GM21737 (cell line): ENCODE results near the gene ZFPL1.

Source experiments
- ATAC-seq: cut with Tn5 transposase; IDR thresholded peaks from one replicate; pipeline ENCODE4 v1.9.1; 2021; ENCODE audit warnings: mild to moderate bottlenecking, moderate library complexity; ENCODE audit not compliant: unreplicated experiment

Gene ZFPL1

GRCh38 chr11:65083834-65084597, at the start of gene ZFPL1, which contains the start of gene CDCA5:
Gene ZFPL1, plus strand, starts transcription at chr11:65084222. Its CDS starts 477 bp downstream, at chr11:65084699.
Gene CDCA5, minus strand, starts transcription at chr11:65084040. Its CDS starts 62 bp downstream, at chr11:65083978.
- peak; percentile 60 for ATAC-seq

DNA sequence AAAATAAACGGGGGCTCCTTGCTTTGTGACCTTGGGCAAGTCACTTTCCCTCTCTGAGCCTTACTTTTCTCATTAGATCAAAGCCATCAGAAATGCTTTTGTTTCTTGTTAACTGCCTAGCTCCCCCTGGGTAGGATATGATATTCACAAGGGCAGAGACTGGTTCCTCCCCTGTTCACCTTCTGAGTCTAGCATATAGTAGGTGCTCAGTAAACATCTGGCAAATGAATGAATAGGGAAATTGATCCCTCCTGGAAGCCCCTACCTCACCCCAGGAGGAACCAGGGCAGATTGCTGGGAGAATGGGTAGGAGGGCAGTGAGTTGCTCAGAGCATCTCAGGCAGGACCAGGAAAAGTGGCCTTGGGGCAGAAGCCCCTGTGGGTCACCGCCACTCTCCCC, 49.6 kb upstream of the ZFPL1 start:
- ATAC-seq: no peak

DNA sequence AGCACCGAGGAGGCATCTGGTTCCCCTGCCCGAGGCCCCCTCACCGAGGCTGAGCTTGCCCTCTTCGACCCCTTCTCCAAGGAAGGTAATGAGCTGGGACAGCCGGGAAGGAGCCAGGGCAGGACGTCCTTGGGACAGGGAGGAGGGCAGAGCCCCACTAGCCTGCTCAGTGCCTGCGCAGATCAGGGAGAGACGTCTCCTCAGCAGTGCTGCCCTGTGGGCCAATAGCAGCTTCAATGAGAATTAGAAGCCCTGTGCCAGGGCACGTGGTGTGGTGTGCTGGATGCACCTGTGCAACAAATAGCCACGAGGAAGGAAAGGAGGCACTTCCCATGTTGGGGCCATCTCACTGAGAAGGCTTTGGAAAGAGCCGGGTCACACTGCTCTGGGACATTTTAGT, 48.4 kb upstream of the ZFPL1 start:
- ATAC-seq: no peak

DNA sequence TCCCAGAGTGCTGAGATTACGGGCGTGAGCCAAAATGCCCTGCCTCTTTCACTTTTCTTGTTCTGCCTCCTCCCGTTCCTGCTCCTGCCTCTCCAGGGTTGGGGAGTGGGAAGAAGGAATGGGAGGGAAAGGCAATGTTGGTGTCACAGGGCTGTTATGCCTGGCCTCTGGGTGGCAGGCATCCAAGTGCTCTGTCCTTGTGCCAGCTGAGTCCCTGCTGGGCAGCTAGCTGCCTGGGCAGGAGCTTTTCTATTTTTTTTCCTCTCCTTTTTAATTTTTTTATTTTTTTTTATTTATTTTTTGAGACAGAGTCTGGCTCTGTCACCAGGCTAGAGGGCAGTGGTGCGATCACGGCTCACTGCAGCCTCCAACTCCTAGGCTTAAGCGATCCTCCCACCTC, 47.1 kb upstream of the ZFPL1 start:
- ATAC-seq: no peak

DNA sequence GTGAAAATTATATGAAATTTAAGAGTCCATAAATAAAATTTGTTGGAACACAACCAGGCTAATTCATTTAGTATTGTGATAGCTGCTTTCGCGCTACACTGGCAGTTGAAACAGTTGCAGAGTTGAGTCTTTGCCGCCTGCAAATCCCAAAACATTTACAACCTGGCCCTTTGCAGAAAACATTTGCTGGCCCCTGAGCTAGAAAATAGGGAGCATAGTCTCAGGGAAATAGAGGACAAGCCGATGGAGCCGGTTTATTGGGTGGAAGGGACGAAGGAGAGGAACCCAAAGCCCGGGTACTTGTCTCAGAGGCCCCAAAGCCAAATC, 43.5 kb upstream of the ZFPL1 start:
- ATAC-seq: no peak

- ATAC-seq: peak; percentile 75
Observed at GRCh38 chr11:65040847-65041622, 43.0 kb upstream of the ZFPL1 start, which contains the start of gene SAC3D1. Gene SAC3D1, plus strand, starts transcription at chr11:65041210. Its CDS starts 83 bp downstream, at chr11:65041293.

DNA sequence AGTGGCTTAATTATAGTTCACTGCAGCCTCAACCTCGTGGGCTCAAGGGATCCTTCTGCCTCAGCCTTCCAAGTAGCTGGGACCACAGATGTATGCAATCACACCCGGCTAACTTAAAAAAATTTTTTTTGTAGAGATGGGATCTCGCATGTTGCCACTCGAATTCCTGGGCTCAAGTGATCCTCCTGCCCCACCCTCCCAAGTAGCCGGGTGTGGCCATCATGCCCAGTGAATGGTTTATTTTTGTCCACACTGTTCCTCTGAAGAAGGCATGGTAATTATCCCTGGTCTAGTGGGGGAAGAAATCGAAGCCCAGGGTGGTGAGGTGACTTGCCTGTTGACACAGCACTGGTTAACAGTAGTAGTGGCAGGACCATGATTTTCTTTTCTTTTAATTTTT, 41.1 kb upstream of the ZFPL1 start:
- ATAC-seq: no peak

- no peak for ATAC-seq
Observed at GRCh38 chr11:65043881-65044501, 40.0 kb upstream of the ZFPL1 start.

DNA sequence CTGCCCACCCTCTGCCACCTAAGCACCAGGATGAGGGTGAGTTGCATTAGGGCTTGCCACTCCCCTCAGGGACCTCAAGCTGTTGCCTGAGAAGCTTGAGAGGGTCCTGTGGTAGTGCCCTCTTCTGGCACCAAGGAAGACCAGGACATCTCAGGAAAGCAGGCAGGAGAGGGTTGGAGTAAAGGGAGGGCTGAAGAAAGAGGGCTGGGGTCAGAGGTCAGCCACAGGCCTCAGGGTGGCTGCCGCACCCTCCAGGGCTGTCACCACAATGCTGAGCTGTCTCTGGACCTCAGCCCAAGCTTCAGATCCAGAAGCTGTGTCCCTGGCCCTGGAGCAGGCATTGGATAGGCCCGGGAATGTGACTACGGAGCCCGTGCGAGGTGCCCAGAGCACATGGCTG, 39.0 kb upstream of the ZFPL1 start:
- no peak for ATAC-seq

DNA sequence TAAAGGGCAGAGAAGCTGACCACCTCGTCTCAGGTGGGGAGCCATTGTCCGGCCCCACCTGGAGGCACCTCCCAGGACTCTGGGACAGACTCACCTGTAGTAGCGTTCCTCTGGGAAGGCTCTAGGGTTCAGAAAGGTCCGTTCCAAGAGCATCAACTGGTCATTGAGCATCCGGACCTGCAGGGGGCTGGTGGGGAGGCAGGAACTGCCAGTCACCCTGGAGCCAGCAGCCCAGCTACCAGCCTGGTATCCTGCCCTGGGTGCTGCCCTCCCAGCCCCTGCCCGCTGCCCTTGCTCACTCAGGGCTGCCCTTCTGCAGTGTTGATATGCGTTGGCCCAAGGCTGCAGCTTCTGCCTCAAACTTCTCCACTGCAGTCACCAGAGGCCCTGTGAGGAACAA, 38.3 kb upstream of the ZFPL1 start:
- ATAC-seq: no peak

DNA sequence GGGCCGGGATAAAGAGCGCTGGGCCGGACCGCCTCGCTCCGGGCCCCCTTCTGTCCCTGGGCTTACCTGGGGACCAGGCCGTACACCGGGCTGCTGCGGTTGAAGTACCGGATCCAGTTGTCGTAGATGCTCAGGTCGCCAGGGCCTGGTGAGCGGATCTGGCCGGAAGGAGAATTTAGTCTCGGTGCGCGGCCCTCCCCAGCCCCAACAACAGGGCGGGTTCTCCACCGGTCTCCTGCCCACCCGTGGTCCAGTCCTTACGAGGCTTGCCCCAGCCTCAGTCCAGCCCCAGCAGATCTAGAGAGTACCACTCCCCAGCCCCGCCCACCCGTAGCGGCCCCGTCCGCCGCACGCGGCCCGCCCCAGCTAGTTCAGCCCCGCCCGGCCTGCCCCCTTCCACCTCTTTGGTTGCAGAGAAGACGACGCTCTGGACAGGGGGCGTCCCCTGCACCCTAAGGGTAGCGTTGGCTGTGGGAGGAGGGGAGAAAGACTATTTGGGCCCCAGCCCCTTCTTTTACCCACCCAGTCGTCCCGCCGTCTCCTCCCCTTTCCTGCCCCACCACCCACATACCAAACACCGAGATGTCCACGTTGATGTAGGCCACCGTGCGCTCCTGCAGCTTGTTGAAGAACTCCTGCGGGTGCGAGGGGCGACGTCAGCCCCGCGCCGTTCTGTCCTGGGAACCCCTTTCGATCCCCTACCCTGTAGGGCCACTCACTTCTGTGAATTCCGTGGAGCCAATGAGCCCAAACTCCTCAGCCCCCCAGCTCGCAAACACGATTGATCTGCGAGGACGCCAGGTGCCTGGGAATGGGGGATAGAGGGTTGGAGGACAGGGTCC, 36.2 kb upstream of the ZFPL1 start:
- no peak for ATAC-seq

DNA sequence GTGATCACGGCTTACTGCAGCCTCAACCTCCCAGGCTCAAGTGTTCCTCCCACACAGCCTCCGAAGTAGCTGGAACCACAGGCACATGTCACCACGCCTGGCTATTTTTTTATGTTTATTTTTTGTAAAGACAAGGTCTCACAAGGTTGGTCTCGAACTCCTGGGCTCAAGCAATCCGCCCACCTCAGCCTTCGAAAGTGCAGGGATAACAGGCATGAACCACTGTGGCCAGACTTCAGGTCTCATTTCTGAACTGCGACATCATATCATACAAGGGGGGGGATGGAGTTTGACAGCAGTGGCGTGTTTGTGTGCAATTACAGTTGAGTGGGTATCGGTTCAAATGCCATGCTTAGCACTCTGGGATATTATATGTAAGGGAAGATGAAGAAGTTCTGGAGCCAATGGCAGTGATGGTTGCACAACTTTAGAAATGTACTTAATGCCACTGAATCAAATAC, 32.6 kb upstream of the ZFPL1 start:
- no peak for ATAC-seq

DNA sequence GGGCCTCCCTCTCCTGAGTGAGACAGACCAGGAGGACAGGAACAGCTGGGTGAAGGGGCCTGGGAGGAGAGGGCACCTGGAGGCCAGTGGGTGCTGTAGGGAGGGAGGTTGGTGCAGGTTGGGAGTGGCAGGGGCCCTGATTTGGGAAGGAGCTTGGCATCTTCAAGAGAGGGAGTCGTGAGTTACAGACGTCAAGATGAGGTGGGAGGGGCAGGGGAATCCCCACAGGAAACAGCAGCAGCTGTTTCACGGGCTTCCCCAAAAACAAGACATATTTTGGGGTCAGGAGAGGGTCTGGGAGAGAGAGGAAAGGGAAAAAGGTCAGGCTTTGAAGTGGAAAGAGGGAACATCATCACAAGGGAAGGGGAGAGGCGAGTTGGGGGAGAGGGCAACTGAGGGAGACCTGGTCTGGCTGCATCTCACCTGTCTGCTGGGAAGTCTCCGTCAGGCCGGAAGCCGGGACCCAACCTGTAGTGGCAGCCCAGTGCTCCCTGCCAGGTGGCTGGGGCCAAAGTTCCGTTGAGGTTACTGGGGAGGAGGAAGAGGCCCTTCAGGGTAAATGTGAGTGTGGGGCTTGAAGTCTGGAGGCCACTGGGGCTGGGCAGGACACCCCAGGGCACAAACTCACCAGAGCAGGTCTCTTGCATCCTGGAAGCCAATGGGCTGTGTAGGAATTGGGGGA, 30.1 kb upstream of the ZFPL1 start:
- ATAC-seq: no peak

DNA sequence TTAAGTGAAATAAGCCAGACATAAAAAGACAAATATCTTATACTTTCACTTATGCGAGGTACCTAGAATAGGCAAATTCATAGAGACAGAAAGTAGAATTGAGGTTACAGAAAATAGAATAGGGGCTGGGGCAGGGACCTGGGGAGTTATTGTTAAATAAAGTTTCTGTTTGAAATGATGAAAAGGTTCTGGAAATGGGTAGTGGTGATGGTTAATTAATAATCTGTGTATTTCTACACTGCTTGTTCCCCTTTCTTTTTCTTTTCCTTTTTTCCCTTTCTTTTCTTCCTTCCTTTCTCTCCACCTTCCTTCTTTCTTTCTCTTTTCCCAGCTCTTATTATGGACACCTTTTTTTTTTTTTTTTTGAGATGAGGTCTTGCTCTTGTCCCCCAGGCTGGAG, 28.5 kb upstream of the ZFPL1 start:
- ATAC-seq: no peak

DNA sequence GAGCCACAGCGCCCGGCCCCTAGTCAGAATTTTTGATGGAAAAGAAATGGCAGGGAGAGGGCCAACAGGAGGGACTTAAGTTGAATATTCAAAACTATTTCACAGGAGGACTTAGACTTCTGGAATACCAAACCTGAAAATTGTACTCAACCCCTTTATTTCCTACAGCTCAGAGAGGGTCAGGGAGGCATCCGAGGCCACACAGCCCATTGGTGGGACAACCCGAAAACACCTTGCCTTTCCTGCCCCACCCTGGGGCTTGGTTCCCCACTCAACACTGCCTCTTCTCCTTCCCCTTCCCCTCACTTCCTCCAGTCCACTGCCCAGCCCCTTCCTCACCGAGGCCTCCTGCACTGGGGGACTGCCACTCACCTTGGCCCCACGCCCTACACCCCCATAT, 27.0 kb upstream of the ZFPL1 start:
- ATAC-seq: no peak

DNA sequence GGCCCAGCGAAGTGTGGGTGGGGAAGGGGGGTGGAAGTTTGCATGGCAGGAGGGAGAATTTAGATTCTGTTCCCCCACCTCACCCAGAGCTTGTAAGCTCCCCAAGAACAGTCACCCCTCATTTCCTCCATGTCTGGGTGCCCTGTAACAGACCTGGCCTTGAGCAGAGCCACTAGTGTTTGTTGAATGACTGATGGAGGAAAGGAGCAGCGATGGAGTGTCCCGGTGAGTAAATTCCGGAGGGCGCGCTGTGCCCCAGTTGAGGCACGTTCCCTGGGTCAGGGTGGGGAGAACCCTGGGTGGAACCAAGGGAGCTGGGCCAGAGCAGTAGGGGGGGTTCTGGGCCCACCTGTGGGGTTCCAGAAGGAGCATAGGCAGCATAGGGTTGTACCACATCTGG, 26.5 kb upstream of the ZFPL1 start:
- no peak for ATAC-seq

DNA sequence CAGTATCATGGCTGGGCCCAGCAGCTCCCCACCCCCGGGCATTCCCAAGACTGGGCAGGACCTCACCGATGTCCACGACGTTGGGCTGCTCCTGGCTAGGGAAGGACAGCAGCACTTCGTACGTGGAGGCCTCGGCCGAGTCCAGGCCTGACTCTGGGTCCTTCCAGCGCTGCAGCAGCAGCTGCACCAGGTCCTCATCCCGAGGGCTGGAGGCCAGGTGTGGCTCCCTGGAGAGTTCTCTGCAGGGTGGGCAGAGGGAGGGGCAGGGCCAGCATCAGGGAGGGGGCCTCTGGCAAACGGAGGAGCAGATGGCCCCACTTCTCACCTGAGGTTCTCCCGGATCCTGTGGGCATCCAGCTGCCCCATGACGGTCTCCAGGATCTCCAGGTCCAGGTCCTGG, 26.0 kb upstream of the ZFPL1 start:
- ATAC-seq: no peak

DNA sequence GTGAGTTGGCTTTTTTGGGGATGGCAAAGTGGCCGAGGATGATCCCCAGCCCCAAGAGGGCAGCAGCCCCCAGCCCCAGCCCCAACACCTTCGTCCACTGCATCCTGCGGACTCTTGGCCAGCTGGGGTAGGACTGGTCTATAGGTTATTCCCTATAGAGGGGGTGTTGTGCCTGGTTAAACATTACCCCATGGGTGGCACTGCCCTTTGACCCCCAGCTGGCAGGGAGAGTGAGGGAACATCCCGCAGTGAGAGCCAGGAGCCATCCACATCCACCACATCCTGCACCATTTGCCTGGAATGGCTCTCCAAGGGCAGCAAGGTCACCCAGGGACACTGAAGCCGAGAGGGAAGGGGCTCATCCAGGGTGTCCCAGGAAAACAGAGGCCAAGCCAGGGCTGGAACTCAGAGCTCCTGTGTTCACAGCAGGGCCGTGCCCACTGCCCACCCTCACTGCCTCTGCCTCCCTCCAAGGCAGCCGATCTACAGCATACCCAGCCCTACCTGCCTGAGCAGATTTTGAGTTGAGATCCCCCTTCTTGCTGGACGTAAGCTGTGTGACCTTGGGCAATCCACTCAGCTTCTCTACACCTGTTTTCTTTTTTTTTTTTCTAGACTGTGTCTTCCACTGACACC, 25.5 kb upstream of the ZFPL1 start, which contains the start of gene NAALADL1:
Gene NAALADL1, minus strand, starts transcription at position 135 of the 636 bp plus-strand sequence. Its CDS starts 32 bp downstream, at position 103.
- no peak for ATAC-seq

DNA sequence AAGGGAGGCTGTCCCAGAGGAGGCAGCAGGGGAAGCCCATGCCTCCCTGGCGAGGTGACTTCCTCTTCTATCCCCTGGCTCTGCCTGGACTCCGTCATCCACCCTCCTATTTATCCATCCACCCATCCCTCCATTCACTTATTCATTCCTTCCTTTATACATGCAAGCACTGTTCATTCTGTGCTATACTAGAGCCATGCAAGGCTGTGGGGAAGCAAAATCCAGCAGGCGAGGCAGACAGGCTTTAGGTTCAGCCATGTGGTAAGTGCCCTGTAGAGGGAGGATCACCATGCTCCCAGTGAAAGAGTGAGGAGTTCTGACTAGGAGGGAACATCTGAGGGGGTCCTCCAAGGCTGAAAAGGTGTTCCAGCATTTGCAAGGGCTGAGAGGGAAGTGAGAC, 24.5 kb upstream of the ZFPL1 start:
- no peak for ATAC-seq
